NB4 (cell line): Measurements from ENCODE around the gene CCDC57.

Experiments used
- DNase-seq: peaks from one replicate; pipeline ENCODE4 v3.0.0; 2010; ENCODE audit warnings: low read depth
- H3K4me3 ChIP-seq: one replicate; pipeline ENCODE4 v1.5.1; 2011; ENCODE audit warnings: mild to moderate bottlenecking, low read depth, low read length, moderate library complexity
- MYC ChIP-seq: IDR thresholded peaks from 2 replicates; pipeline ENCODE4 v1.6.1; 2011; ENCODE audit warnings: low read depth, low read length
- POLR2A ChIP-seq: IDR thresholded peaks from 2 replicates; pipeline ENCODE4 v1.6.1; 2011; ENCODE audit warnings: mild to moderate bottlenecking; ENCODE audit not compliant: insufficient read length; ENCODE audit errors: extremely low read depth
- TF ChIP-seq, protein P1 (sequence below): IDR thresholded peaks from 2 replicates; pipeline ENCODE4 v1.6.1; 2011; ENCODE audit warnings: low read depth, low read length
- TF ChIP-seq, protein P2 (sequence below): IDR thresholded peaks from one replicate; pipeline ENCODE4 v1.5.1; 2012; ENCODE audit warnings: low read depth, low read length

The CCDC57 gene

DNA sequence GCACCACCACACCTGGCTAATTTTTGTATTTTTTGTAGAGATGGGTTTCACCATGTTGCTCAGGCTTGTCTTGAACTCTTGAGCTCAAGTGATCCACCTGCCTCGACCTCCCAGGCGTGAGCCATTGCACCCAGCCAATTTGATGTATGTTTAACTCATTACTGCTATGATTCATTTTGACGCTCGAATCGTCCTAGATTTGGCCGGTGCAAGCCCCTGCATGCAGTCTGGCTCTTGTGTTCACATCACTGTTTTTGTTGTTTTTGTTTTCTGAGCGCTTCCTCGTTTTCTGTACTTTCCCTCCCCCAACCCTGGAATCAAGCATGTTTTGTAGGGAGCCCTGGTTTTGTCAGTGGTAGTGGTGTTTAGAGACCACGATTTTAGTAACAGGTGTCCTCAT, 139.2 kb downstream of the CCDC57 start:
- H3K4me3 ChIP-seq, result no peak overlapping the region
- TF ChIP-seq, protein P1, sequence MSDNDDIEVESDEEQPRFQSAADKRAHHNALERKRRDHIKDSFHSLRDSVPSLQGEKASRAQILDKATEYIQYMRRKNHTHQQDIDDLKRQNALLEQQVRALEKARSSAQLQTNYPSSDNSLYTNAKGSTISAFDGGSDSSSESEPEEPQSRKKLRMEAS, result no peak
- TF ChIP-seq POLR2A, result no peak
- TF ChIP-seq, protein P2, sequence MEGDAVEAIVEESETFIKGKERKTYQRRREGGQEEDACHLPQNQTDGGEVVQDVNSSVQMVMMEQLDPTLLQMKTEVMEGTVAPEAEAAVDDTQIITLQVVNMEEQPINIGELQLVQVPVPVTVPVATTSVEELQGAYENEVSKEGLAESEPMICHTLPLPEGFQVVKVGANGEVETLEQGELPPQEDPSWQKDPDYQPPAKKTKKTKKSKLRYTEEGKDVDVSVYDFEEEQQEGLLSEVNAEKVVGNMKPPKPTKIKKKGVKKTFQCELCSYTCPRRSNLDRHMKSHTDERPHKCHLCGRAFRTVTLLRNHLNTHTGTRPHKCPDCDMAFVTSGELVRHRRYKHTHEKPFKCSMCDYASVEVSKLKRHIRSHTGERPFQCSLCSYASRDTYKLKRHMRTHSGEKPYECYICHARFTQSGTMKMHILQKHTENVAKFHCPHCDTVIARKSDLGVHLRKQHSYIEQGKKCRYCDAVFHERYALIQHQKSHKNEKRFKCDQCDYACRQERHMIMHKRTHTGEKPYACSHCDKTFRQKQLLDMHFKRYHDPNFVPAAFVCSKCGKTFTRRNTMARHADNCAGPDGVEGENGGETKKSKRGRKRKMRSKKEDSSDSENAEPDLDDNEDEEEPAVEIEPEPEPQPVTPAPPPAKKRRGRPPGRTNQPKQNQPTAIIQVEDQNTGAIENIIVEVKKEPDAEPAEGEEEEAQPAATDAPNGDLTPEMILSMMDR, result no peak
- no peak for TF ChIP-seq MYC
- no peak for DNase-seq

DNA sequence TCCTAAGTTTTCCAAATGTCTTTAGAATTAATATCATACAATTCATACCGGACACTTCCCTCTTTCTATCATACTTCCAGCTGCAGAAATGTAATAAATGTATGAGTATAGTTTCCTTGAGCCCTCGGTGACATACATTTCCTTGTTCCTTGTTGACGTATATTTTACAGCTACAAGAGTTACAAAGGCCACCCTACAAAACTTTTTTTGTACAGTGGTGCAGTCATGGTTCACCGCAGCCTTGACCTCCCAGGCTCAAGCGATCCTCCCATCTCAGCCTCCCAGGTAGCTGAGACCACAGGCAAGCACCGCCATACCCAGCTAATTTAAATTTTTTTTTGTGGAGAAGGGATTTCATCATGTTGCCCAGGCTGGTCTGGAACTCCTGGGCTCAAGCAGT, 139.8 kb downstream of the CCDC57 start:
- H3K4me3 ChIP-seq, result no peak overlapping the region
- no peak for TF ChIP-seq POLR2A
- TF ChIP-seq, protein P1, result no peak
- TF ChIP-seq MYC, result no peak
- TF ChIP-seq, protein P2, result no peak
- no peak for DNase-seq

DNA sequence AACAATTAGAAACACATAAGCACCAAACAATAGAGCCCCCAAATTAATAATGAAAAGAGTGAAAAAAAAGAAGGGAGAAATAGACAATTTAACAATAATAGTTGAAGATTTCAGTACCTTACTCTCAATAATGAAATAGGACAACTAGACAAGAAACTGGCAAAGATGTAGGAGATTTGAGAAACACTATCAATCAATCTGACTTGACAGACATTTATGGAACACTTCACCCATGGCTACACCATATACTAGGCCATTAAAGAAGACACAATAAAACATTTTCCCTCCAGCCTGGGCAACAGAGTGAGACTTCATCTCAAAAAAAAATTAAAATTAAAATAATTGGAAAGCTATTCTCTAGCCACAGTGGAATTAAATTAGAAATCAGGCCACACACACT, 142.0 kb downstream of the CCDC57 start:
- TF ChIP-seq POLR2A (no peak), MYC (no peak)
- TF ChIP-seq, protein P1, result no peak
- TF ChIP-seq, protein P2, result no peak
- no peak overlapping the region for H3K4me3 ChIP-seq
- DNase-seq, result no peak

DNA sequence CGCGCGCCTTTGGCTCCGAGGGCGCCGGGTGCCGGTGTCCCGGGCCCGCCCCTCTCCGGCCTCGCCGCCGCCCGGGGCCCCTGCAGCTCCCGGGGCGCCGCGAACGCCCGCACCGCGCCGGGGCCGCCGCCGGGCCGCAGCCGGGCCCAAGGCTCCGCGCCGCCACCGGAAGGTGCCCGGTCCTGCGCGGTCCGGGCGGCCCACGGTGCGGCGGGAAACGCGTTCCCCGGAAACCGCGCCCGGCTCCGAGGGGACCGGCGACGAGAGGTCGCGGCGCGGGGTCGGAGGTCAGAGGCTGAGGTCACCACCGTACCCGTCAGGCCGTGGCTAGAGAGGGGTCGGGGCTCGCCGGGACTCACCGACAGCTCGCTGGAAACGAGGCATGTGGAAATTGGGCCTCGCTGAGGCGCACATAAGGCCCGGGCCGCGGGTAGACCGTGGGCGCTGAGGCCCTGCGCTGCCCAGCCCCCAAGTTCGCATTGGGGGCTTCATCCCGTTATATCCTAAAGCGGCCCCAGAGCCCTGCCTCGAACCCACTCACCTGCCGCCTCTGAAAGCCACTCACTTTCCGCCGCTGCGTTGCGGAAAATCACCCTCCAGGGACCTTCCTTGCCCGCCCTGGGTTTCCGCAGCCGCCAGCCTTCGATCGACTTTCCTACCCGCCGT, 146.9 kb downstream of the CCDC57 start, which contains the start of gene DUS1L:
Gene DUS1L (minus strand): TSS at position 167 of the 666 bp plus-strand sequence. CDS start 745 bp downstream, outside the sequence.
- TF ChIP-seq MYC, result peak; percentile 56; the same call in 1 of the 2 replicates
- peak; percentile 40 for TF ChIP-seq POLR2A
- TF ChIP-seq, protein P2, result no peak
- TF ChIP-seq, protein P1, result peak; percentile 32; the same call in 1 of the 2 replicates
- peak within 1 kb of the TSS; percentile 67 for H3K4me3 ChIP-seq
- DNase-seq, result peak; percentile 73

DNA sequence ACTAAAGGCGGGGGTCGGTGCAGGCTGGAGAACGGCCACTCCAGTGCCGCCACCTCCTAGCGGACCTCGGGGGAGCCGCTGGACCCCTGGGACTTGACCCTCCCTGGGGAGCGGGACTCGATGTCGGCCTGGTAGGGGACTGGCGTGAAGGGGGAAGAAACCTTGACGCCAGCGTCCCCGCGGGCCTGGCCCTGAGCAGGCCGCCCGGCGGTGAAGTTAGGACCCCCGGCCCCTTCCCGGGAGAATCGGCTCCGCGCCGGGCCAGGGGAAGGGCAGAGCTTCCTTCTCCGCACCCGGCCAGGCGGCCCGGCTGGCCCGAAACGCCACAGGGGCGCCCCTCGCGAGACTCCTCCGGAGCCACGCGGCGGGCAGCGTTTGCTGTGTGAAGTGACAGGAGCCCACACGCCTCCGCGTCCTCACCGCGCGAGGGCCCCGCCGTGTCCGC, 147.4 kb downstream of the CCDC57 start:
- no peak for TF ChIP-seq POLR2A
- TF ChIP-seq, protein P2, result no peak
- TF ChIP-seq MYC, result no peak
- no peak for DNase-seq
- peak overlapping the region; percentile 67 for H3K4me3 ChIP-seq
